PC-9 (cell line): ENCODE results near the gene DIPK1B. TPM values are rescaled to one million over a fixed set of nuclear protein-coding genes. Genes with fewer than 3 reads are reported as not detected.
A peak's percentile ranks its signal among the peaks of the same experiment; 100 is the strongest.

Experiments used
- BruUV-seq: library from RNA; stranded (reverse); fragments of 400-500 nt; replicated peaks from 2 replicates; lab custom pipeline; 2021; lab: Mats Ljungman, UMichigan
- CTCF ChIA-PET: fragments of 300-600 bp; sonication (Branson Sonifier 250); formaldehyde crosslinking; loops from one replicate; lab custom pipeline; 2022; ENCODE audit warnings: antibody characterized with exemption; lab: Charles Lee
- POLR2A ChIA-PET: fragments of 300-600 bp; sonication (Branson Sonifier 250); formaldehyde crosslinking; loops from one replicate; lab custom pipeline; 2022; ENCODE audit warnings: antibody characterized with exemption; ENCODE audit not compliant: unreplicated experiment; lab: Charles Lee
- DNase-seq, 2 experiments: peaks; one replicate each; pipeline versions ENCODE4 v3.0.0 to v3.0.0-alpha.2; 2015 to 2022; ENCODE audit warnings: mixed read lengths in 1 of 2
- H2AFZ ChIP-seq: fragments of 200-600 bp; sonication (generic); 2 replicates; pipeline ENCODE4 v1.8.1; 2017; ENCODE audit warnings: antibody characterized with exemption
- H3F3A ChIP-seq: fragments of 200-600 bp; sonication (generic); 2 replicates; pipeline ENCODE4 v1.8.1; 2017; ENCODE audit warnings: antibody characterized with exemption, mild to moderate bottlenecking, low read depth; ENCODE audit not compliant: insufficient read depth
- H3K27ac ChIP-seq: fragments of 200-600 bp; sonication (generic); 2 replicates; pipeline ENCODE4 v1.6.1; 2016; ENCODE audit warnings: mixed run types
- H3K27me3 ChIP-seq: fragments of 200-600 bp; sonication (generic); 2 replicates; pipeline ENCODE4 v1.6.1; 2016; ENCODE audit warnings: low read depth, mixed run types; ENCODE audit not compliant: insufficient read depth
- H3K36me3 ChIP-seq: fragments of 200-600 bp; sonication (generic); 2 replicates; pipeline ENCODE4 v1.6.1; 2016; ENCODE audit warnings: low read depth, mixed run types
- H3K4me1 ChIP-seq: fragments of 200-600 bp; sonication (generic); replicated peaks from 2 replicates; pipeline ENCODE4 v1.6.1; 2016; ENCODE audit warnings: mixed run types; ENCODE audit not compliant: insufficient read depth
- H3K4me2 ChIP-seq: fragments of 200-600 bp; sonication (generic); 2 replicates; pipeline ENCODE4 v1.6.1; 2017; ENCODE audit warnings: mixed run types
- H3K4me3 ChIP-seq: fragments of 200-600 bp; sonication (generic); 2 replicates; pipeline ENCODE4 v1.6.1; 2016; ENCODE audit warnings: mixed run types
- H3K79me2 ChIP-seq: fragments of 200-600 bp; sonication (generic); 2 replicates; pipeline ENCODE4 v1.6.1; 2017; ENCODE audit warnings: low read depth, mixed run types
- H3K9me2 ChIP-seq: fragments of 200-600 bp; sonication (generic); 2 replicates; pipeline ENCODE4 v1.8.1; 2017; ENCODE audit warnings: mild to moderate bottlenecking; ENCODE audit not compliant: insufficient read depth
- H3K9me3 ChIP-seq: fragments of 200-600 bp; sonication (generic); 2 replicates; pipeline ENCODE4 v1.8.1; 2016; ENCODE audit warnings: low read depth; ENCODE audit not compliant: insufficient read depth
- H4K20me1 ChIP-seq: fragments of 200-600 bp; sonication (generic); 2 replicates; pipeline ENCODE4 v1.8.1; 2017; ENCODE audit not compliant: insufficient read depth
- EZH2 ChIP-seq: fragments of 200-600 bp; sonication (generic); IDR thresholded peaks from 2 replicates; pipeline ENCODE4 v1.8.0; 2017; ENCODE audit warnings: antibody characterized with exemption, low read depth
- intact Hi-C: fragments of 100-400 bp; cut with micrococcal nuclease; formaldehyde crosslinking; loops from one replicate; pipeline ENCODE4 v1.10.0; 2022; ENCODE audit not compliant: unreplicated experiment
- total RNA-seq: library from RNA; stranded (reverse); gene quantifications from 2 replicates; pipeline ENCODE4 v1.2.3, GENCODE V29; 2021
- TF ChIP-seq, protein P1 (sequence below): fragments of 200-600 bp; sonication (generic); conservative IDR thresholded peaks from 2 replicates; pipeline ENCODE4 v1.6.1; 2017; ENCODE audit warnings: mixed run types, antibody characterized with exemption, mild to moderate bottlenecking, moderate library complexity

Gene DIPK1B
- total RNA-seq, 1 experiment from 2014 or later, result 19.0 TPM

GRCh38 chr9:136725612-136726011 lies 13.2 kb downstream of the DIPK1B start:
- H3F3A ChIP-seq, result peaks cover 79% of the 10 kb centered on the region
- intact Hi-C loops, result loop anchor here (2.0 to 10.0 kb wide), 2 partner anchors 31 to 51 kb away; no protein-coding TSS in a partner anchor
- peaks cover 27% of the 10 kb centered on the region for H3K4me1 ChIP-seq
- H3K9me3 ChIP-seq, result no peaks in the 10 kb centered on the region
- H3K27me3 ChIP-seq, result no peaks in the 10 kb centered on the region
- peak overlapping the region; percentile 99; the same call in 1 of the 2 replicates for H3K4me3 ChIP-seq
- ChIA-PET CTCF (no interaction called here), POLR2A (interaction anchor here (0.6 kb wide), 2 partner anchors 49 to 222 kb away, joined by 3 to 4 read pairs; no protein-coding TSS in a partner anchor)
- no peak overlapping the region for H2AFZ ChIP-seq
- H3K36me3 ChIP-seq, result peaks cover 34% of the 10 kb centered on the region
- H3K9me2 ChIP-seq, result no peaks in the 10 kb centered on the region
- H4K20me1 ChIP-seq, result peaks cover 68% of the 10 kb centered on the region
- TF ChIP-seq, protein P1, sequence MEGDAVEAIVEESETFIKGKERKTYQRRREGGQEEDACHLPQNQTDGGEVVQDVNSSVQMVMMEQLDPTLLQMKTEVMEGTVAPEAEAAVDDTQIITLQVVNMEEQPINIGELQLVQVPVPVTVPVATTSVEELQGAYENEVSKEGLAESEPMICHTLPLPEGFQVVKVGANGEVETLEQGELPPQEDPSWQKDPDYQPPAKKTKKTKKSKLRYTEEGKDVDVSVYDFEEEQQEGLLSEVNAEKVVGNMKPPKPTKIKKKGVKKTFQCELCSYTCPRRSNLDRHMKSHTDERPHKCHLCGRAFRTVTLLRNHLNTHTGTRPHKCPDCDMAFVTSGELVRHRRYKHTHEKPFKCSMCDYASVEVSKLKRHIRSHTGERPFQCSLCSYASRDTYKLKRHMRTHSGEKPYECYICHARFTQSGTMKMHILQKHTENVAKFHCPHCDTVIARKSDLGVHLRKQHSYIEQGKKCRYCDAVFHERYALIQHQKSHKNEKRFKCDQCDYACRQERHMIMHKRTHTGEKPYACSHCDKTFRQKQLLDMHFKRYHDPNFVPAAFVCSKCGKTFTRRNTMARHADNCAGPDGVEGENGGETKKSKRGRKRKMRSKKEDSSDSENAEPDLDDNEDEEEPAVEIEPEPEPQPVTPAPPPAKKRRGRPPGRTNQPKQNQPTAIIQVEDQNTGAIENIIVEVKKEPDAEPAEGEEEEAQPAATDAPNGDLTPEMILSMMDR, result no peak
- no peak for TF ChIP-seq EZH2
- H3K27ac ChIP-seq, result peak overlapping the region; percentile 17; the same call in 1 of the 2 replicates
- BruUV-seq, result no TSS peak
- peaks cover 61% of the 10 kb centered on the region for H3K79me2 ChIP-seq
- H3K4me2 ChIP-seq, result peak overlapping the region; percentile 98
- no peak for DNase-seq

DNA sequence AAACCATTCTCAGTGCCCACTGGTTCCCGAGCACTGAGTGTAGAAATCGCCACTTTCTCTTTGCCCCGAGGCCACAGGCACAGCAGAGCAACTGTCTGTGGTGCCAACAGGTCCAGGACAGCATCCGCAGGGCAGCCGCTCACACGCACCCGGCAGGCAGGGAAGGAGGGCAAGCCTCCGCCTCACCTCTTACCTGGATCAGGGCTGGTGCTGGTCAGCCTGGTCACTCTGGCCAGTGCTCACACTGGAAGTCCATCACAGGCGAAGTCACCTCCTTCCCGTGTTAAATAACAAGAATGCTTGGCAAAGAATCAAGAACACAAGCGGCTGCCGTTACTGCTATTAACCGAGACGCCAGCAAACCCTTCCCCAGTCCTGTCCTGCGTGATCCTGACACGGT lies 13.7 kb downstream of the DIPK1B start:
- no peak overlapping the region for H2AFZ ChIP-seq
- no peak for DNase-seq
- peaks cover 27% of the 10 kb centered on the region for H3K4me1 ChIP-seq
- peak overlapping the region; percentile 99; the same call in 1 of the 2 replicates for H3K4me3 ChIP-seq
- H3K4me2 ChIP-seq, result peak overlapping the region; percentile 98
- peaks cover 63% of the 10 kb centered on the region for H4K20me1 ChIP-seq
- H3K9me3 ChIP-seq, result no peaks in the 10 kb centered on the region
- peaks cover 76% of the 10 kb centered on the region for H3F3A ChIP-seq
- no peaks in the 10 kb centered on the region for H3K27me3 ChIP-seq
- peak overlapping the region; percentile 17 for H3K27ac ChIP-seq
- peaks cover 34% of the 10 kb centered on the region for H3K36me3 ChIP-seq
- intact Hi-C loops, result loop anchor here (2.0 to 10.0 kb wide), 2 partner anchors 31 to 51 kb away; no protein-coding TSS in a partner anchor
- POLR2A ChIA-PET, result interaction anchor here (0.6 to 0.8 kb wide), 2 partner anchors 50 to 54 kb away, joined by 4 read pairs; no protein-coding TSS in a partner anchor
- H3K79me2 ChIP-seq, result peaks cover 66% of the 10 kb centered on the region
- TF ChIP-seq EZH2, result no peak
- TF ChIP-seq, protein P1, result no peak
- BruUV-seq, result no TSS peak
- no peaks in the 10 kb centered on the region for H3K9me2 ChIP-seq
- CTCF ChIA-PET, result interaction anchor here (0.8 kb wide), 1 partner anchor 32 kb away, joined by 3 read pairs; no protein-coding TSS in a partner anchor

- Histone ChIP-seq H3K79me2 (peaks cover 71% of the 10 kb centered on the region), H3K9me2 (no peaks in the 10 kb centered on the region), H4K20me1 (peaks cover 57% of the 10 kb centered on the region), H3K27me3 (no peaks in the 10 kb centered on the region), H3F3A (peaks cover 74% of the 10 kb centered on the region), H3K36me3 (peaks cover 34% of the 10 kb centered on the region), H3K4me2 (peak overlapping the region; percentile 98), H3K4me3 (peak overlapping the region; percentile 99), H2AFZ (no peak overlapping the region), H3K9me3 (no peaks in the 10 kb centered on the region), H3K4me1 (peaks cover 27% of the 10 kb centered on the region), H3K27ac (peak overlapping the region; percentile 17)
- DNase-seq, result peak in 1 of 2 experiments; percentile 64
- CTCF ChIA-PET, result interaction anchor here (0.8 kb wide), 1 partner anchor 33 kb away, joined by 3 read pairs; no protein-coding TSS in a partner anchor
- POLR2A ChIA-PET, result interaction anchor here (0.6 to 0.8 kb wide), 2 partner anchors 53 to 360 kb away, joined by 4 to 20 read pairs; no protein-coding TSS in a partner anchor
- intact Hi-C loops, result loop anchor here (2.0 to 10.0 kb wide), 2 partner anchors 32 to 52 kb away; no protein-coding TSS in a partner anchor
- TF ChIP-seq, protein P1, result peak; percentile 54
- TF ChIP-seq EZH2, result no peak
- no TSS peak for BruUV-seq
Measured at GRCh38 chr9:136726631-136727191, 14.3 kb downstream of the DIPK1B start.
